ENCODE data around the gene MAPKAP1.

MAPKAP1 gene

DNA sequence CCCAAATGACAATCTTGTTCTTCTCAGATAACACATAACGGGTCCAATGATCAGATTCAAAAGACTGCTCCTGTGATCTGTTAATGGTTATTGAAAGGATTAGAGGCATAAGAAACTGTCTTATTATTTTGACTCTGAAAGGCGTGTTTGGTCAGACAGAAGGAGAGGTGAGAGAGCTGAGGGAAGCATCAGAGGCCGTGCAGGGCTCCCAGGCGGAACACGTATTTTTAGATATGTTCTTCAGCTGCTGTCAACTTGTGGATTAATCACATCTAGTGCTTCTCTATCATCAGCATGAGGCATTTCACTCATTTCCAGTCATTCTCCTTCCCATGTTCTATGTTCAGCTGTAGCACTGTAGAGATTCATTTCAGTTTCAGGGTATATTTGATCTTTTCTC, 199.8 kb downstream of the MAPKAP1 start:
- DNase-seq = no peak

DNA sequence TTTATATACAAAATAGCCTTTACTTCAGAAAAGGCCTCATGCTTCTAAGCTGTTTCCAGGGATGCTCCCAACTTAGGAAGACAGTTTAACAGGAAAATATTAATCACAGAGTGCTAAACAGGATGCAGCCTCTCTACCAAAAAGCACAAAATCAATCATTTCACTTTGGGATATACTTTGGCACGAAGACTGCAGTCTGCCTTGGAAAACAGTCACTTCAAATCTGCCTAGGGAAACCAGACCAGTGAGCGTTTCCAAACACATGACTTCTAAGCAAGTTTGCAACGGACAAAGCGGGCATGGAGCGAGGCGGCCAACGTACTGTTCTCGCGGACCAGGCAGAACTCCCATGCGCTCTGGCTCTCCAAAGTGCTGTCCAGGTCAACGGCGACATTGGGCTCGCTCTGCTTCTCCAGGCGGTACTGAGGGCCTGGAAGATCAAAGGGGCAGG, 201.0 kb downstream of the MAPKAP1 start:
- no peak for DNase-seq

DNA sequence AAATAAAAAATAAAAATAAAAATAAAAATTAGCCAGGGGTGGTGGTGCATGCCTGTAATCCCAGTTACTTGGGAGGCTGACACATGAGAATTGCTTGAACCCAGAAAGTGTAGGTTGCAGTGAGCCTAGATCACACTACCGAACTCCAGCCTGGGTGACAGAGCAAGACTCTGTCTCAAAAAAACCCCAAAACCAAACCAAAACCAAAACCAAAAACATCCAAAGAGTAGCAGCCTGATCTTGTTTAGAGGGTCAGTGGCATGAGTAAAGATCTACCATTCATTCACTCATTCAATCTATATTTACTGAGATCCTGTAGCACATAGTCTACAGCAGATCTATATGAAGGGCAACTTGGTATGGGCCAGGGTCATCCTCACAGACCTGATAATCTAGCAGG, 202.4 kb downstream of the MAPKAP1 start:
- DNase-seq = no peak

DNA sequence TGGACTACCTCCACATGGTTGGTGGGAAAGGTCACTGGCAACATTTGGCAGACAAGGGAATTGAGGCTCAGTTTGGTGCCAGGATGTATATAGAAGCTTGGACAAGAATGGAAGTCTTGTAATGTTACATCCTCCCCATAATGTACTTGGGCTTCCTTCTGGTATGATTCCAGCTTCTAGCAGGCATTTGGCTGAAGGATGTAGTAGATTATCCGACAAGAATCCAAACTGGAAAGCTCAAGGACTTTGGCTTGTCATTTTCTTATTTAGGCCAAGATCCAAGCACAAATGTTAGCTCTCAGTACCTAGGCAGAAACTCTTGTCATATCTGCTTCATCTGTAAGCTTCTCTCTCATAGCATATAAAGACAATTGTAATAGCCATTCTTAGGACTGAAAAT, 209.1 kb downstream of the MAPKAP1 start:
- DNase-seq = no peak

DNA sequence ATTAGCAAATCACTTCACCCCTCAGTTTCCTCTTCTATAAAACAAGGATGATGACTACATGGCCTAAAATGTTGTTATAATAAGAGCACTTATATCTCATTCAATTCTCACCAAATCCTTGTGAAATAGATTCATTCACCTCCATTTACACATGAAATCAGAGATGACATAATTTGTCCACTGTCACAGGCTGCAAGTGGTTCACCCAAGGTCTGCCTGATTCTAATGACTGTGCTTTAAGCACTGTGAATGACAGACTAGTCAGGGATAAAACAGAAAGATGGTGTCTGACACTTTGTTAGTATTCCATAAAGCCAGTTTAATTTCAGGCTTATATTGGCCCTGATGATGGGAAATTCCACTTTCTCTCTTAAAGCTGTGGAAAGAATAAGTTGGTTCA, 209.5 kb downstream of the MAPKAP1 start:
- no peak for DNase-seq

DNA sequence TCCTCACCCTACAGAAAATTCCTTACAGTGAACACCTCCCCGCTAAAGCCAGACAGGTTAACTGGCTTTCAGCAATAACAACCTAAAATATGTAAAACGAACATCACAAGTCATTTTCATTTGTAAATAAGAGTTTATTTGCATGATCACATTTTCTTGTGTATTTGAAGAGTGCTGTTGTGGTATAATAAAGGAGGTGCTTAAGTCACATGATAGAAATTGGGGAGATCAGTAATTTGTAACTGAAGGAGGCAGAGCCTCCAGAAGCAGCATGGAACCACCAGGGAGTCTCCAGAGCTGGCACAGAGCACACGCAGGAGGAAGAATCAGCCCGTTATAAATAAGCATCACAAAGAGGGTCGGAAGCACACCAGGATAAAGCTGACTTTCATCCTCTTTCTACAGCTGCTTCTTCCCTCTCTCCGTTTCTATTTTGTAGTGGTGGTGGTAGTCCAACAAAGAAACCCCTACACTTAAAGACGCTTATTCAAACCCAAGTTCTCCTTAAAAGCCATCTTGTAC, 210.6 kb downstream of the MAPKAP1 start:
- no peak for DNase-seq

DNA sequence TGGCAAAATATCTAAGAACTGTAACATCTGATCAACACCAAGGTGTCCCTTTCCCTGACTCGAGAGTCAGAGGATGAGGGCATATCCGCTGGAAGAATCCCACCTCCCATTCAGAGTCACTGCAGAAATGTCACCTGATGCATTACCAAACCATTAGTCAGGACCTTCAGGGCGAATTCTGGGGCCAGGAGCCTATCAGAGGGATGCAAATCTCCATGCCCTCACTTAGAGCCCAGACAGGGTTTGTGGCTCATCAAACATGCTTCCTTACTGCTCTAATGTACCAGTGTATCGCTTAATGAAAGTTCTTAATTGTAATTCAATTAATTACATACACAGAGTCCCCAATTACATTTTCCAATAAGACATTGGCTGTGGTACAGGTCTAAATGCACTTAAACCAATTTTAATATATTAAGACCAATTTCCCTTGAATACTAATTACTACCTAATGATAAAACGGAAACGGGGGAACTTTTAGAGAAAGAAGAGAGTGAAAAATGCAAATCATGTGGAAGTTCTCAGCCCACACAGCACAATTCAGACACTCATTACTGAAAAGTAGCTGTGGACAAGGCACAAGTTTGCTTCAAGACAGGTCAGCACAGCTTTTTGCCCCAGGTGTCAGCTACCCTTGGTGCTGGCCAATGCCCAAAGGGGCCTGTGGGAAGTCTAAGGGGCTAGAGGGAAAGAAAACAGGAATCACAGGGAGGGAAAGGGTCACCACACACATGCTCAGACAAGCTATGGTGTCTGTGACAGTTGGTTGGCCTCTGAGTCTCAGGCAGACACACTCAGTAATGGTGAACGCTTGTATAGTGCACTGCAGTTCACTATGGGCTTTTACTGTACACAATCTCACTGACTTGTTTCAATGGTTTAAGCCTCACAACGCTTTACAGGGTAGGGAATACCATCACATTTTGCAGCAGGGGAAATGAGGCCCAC, 211.6 kb downstream of the MAPKAP1 start:
- no peak for DNase-seq

DNA sequence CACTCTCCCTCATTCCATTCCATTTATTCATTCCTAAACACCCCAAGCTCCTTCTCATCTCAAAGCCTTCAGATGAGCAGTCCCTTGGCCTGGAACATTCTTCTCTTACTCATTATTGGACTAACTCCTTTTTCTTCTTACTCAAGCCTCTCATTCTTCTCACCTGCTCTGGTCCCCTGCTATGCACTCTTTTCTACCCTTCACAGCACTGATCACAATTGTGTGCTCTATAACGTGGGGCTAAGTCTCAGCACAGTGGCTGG, 212.4 kb downstream of the MAPKAP1 start:
- no peak for DNase-seq

DNA sequence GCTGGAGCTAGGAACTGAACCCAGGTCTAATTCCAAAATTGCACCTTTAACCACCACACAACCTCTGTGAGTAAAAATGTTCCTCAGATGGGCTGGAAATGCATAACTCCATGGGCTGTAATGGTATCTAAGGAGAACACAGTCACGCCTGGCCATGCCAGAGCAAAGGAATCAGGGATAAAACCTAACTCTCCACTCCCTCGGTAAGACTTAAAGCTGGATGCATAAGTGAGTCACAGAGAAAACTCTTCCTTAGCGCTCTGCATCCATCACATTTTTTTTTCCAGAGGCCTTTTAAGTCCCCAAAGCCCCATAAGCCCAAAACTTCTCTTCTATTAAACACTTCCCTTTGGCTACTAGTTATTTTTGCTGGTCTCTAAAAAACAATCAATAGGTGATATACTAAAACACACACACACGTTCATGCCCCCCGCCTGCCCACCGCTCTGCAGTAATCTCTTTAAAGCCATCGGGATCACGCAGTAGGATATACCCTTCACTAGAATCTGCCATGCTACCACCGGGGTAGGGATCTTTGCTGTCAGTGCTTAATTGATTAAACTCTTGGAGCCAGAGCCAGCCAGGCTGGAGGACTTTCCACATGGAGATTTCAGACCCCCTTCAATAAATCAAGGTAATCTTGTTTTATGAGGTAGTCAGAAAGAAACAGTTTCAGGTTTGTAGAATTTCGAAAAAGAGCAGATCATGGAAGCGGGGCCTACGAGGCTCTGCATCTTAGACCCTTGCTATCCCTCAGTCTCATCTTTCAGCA, 212.9 kb downstream of the MAPKAP1 start:
- no peak for DNase-seq

DNA sequence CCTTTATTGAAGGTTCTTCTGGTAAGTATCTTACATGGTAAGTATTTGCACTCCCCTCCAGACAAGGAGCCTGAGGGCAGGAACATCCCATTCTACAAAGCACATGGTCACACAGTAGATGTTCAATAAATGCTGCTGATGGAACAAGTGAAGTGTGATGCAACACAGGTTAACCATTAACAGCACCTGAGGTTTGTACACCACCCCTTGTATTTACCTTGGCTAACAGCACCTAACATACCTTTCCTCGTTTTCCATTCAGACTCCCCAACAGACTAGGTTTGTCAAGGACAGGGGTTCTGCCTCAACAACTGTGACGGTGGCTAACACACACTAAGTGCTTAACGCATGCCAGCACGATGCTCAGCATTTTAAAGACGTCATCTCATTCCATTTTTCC, 213.6 kb downstream of the MAPKAP1 start:
- DNase-seq = no peak

DNA sequence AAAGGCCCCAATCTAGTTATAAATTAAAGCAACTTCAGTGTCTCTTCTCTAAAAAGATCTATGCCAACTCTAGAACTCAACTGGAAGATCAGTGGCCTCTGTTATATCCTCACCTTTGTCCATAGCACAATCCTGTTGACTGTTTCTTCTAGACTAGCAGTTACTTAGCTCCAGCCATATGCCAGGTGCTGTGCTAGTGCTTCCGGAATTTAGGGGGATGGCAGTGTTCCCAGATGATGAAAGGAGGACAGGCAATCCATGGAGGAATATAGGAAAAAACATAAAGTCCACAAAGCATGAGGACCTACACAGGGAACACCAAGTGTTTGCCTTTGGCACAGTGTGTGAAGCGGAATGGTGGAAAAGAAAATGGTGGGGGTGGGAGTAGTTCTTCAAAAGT, 214.3 kb downstream of the MAPKAP1 start:
- DNase-seq = no peak

DNA sequence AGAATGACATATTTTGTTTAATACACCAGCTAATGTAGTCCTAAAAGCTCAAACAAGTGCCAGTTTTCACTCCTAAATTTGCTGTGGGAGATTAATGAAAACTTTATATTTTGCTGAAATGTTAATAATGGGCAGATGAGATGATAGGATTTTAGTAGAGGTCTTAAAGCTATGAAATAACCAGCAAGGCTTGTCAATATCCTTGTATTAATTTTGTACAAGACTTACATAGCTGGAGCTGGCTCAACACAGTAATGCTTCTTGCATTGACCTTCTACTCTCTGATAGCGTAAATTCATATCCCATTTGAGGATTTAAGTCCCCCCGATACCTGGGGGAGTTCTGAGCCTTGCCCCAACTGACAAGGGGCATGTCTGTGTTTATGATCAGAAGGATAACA, 219.2 kb downstream of the MAPKAP1 start:
- DNase-seq = no peak

DNA sequence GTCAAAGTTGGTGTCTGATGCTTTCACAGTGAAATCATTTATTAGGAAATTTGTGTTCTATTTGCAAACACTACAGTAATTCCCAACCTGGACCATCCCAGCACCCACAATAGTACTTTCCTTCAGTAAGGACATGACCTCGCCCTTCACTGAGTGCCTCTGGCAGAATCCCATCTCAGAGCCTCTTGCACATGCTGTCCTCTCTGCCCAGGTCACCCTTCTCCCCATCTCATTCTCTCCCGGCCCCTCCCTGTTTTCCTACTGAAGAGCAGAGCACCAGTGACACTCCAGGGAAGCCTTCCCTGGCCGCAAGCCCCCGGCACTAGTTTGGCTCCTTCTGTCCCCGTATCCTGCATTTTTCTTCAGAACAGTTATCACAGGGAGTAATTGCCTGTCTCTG, 220.4 kb downstream of the MAPKAP1 start:
- DNase-seq = no peak

DNA sequence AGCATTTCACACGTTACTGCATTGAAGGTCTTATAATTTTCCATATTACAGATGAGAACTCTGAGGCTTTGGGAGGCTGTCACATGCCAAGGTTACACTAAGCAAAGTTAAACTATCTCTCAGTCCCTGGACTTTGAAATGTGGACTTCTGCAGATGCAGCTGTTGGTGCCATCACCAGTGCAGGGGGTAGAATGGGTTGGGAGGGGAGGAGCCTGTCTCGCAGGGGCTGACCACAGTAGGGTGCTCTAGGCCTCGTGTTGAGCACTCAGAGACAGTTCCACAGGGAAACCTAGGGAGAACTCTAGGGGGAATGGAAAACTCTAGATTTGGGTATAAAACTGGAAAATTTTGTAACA, 220.9 kb downstream of the MAPKAP1 start:
- no peak for DNase-seq

DNA sequence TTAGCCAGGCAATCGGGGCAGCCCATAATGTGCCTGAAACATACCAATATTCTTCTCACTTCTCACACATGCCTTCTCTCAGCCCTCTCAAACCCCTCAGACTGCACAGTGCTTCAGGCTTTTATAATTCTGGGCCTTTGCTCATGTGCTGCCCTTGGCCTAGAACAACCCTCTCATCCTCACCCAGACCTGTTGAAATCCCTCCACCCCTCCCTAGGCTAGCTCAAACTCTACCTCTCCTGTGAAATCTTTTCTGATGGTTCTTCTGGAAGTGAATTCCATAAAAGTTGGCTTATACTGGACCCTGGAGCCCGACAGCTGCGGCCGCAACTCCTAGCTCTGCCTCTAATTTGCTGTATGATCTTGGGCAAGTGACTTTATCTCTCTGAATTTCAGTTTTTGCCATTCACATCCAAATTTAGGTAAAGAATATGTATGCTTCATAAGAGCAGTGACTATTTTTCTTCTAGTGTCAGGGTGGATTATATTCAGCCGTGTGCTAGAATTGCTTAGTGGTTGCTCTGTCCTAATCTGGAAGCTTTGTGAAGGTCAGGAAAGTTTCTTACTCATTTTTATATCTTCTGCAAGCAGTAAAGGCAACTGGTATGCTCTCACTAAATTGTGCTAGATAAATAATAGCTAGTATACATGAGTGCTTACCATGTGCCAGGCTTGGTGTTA, 221.4 kb downstream of the MAPKAP1 start:
- no peak for DNase-seq

DNA sequence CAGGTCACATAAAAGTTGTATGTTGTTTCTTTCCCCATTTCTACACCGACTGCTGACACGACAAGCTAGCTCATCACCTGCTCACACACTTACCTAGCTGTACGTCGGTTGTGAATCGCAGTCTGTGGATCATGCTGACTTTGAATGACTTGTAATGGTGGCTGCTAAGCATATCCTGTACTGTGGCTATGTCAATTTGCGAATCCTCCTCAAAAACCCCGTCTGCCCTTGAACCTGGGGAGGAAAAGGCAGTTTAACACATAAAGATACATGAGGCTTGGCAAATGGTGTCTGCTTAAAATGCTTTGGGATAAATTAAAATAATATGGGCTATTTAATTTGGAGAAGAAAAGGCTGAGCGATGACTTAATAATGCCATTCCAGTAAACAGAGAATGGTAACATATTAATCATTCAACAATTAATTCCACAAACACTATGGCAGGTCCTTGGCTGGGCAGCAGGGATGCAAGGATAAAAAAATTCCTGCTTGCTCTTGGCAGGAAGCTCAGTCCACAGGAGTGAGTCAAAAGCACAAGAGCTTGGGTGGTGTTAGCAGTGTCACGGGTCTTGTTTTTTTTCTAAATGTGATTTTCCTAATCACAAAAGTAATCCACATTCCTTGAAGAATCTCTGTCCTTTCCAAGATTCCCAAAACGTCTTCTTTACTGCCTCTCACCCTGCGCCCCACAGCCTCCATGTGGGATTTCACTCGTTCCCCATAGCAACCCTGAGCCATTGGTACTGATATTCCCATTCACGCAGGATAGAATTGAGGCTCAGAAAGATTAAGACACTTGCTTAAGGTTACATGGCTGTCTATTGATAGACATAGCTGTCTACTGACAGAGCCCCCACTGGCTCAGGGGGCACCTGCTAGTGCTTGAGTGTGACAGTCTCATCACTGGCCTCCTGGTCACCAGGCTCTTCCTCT, 222.4 kb downstream of the MAPKAP1 start:
- no peak for DNase-seq

DNA sequence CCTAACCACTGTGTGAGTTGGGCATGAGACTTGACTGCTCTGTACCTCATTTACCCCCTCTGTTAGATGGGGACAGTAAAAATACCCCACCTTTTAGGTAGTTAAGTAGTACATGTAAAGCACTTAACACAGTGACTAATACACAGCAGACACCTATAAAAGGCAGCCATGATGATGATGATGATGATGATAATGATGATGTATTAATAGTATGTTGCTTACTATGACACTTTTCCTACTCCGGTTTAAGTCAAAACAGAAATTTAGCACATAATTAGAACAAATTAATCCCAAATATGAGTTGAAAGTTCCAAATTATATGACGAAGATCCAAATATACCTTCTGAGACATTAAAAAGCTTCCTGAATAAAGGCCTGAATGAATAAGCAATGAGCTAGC, 223.3 kb downstream of the MAPKAP1 start:
- DNase-seq = no peak

DNA sequence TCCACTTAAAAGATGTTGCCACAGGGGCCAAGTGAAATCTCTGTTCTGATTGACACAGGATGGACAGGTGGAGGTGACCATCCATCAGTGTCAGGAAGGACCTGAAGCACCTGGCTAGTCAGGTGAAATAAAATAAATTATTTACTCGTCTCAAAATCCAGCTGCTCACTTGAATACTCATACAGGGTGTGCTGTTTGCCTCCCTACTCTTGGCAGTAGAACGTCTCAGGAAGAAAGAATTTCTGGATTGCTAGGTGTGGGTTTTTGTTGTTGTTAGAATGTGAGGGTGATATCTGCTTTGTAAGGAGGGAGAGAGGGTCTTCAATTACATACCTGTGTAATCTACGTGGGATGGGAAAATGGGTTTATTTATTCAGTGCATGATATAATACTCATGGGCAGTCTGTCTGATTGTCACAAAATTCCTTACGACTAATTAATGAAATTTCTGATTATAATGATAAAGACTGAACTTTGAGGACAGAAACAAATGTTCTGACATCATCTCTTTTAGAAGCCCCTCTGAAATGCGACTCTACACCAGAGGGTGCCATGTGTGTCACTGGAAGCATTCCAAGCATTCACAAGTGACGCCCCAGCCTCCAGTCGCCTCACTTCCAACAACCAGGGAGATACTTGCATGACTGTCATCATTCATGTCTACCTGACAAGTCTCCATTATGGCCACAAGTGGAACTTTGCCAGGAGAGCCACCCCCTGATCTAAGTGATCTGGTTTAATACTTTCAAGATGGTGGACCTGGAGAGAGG, 227.0 kb downstream of the MAPKAP1 start:
- DNase-seq = no peak

DNA sequence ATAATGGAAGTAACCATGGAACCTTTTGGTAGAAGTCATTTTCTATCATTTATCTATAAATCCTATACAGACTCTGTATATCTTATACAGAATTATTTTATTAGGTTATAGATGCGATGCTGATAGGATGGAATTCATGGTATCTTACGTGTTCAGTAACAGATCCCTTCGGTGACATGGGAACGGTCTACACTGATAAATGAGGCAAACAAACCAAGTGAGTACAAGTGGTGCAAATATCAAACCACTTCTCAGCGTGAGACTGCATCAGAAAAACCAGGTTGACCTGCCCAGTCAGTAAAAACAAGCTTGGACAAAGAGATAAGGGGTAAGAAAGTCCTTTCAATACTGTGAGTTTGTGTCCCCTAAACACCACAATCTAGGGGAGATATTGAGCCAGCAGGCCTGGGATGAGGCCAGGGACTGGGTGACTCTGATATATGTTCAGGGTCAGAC, 229.9 kb downstream of the MAPKAP1 start:
- no peak for DNase-seq

DNA sequence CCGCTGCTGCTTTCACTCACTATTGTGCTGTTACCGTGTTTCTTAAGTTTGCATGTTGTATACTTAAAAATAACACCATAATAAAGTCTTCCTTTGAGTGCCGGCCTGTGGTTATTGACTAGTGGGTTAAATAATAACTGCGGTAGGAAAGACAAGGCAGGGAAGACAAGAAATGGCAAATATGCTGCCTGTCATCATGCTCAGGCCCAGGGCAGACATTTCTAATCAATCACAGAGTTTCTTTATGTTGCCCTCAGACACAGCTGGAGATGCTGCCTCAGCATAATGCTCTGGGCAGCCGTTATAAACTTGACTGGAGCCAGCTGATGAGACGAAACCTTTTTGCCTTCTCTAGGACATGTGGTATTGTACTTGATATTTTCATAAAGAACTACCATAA, 230.4 kb downstream of the MAPKAP1 start:
- no peak for DNase-seq

DNA sequence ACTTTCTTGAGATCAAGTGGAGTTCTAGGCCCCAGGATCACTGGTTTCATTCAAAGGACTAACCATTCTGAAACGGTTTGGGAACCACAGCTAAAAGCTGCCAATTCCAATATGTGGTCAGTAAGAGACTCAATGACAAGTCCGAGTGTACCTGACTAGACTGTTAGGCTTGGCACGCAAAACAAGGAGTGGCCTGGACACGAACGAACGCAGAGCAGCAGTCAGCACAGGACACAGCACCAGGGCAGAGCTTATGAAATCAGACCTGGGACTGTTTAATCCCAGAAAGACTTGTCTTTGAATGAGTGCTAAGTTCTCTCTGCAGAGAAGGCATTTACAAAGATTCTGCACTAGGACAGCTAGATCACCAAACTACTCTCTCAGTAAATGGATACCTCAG, 231.6 kb downstream of the MAPKAP1 start:
- no peak for DNase-seq

Data from NCI-H2081 treated with DMSO at 0.1 percent for 48 hours (cell line).